H9 (cell line): ENCODE data around the gene RTP3. TPM values are rescaled to one million over a fixed set of nuclear protein-coding genes. Genes with fewer than 3 reads are reported as not detected.

Experiments used
- DNase-seq: peaks from one replicate; pipeline ENCODE4 v3.0.0-alpha.2; 2017
- H2AFZ ChIP-seq: one replicate; pipeline ENCODE4 v1.6.1; 2013; ENCODE audit warnings: mild to moderate bottlenecking, low read length, control low read depth, moderate library complexity
- H2AK5ac ChIP-seq: 2 replicates; pipeline ENCODE4 v1.6.1; 2013; ENCODE audit warnings: low read length, control low read depth, mixed read lengths; ENCODE audit not compliant: insufficient read length
- H2BK120ac ChIP-seq: one replicate; pipeline ENCODE4 v1.6.1; 2013; ENCODE audit warnings: low read depth, mild to moderate bottlenecking, low read length, control low read depth, inconsistent platforms; ENCODE audit not compliant: poor library complexity, severe bottlenecking
- H2BK12ac ChIP-seq: 2 replicates; pipeline ENCODE4 v1.6.1; 2013; ENCODE audit warnings: low read length, control low read depth, mixed read lengths, low read depth; ENCODE audit not compliant: insufficient read length
- H2BK15ac ChIP-seq: 2 replicates; pipeline ENCODE4 v1.6.1; 2013; ENCODE audit warnings: low read depth, low read length, control low read depth
- H2BK20ac ChIP-seq: one replicate; pipeline ENCODE4 v1.6.1; 2013; ENCODE audit warnings: low read depth, mild to moderate bottlenecking, low read length, control low read depth, inconsistent platforms; ENCODE audit not compliant: poor library complexity, severe bottlenecking
- H2BK5ac ChIP-seq: 2 replicates; pipeline ENCODE4 v1.6.1; 2013; ENCODE audit warnings: low read length, control low read depth, mixed read lengths; ENCODE audit not compliant: insufficient read length
- H3K14ac ChIP-seq: 2 replicates; pipeline ENCODE4 v1.6.1; 2013; ENCODE audit warnings: low read length, control low read depth; ENCODE audit not compliant: insufficient read depth
- H3K18ac ChIP-seq: 2 replicates; pipeline ENCODE4 v1.6.1; 2013; ENCODE audit warnings: low read depth, mild to moderate bottlenecking, mixed read lengths, low read length, control low read depth; ENCODE audit not compliant: insufficient read length
- H3K23ac ChIP-seq: 2 replicates; pipeline ENCODE4 v1.6.1; 2013; ENCODE audit warnings: low read length, control low read depth, mixed read lengths, low read depth; ENCODE audit not compliant: insufficient read length
- H3K23me2 ChIP-seq: 2 replicates; pipeline ENCODE4 v1.6.1; 2013; ENCODE audit warnings: low read depth, mild to moderate bottlenecking, mixed read lengths, low read length, control low read depth; ENCODE audit not compliant: insufficient read length, poor library complexity, severe bottlenecking
- H3K27ac ChIP-seq: 2 replicates; pipeline ENCODE4 v1.5.1; 2013; ENCODE audit warnings: low read length, control low read depth, mixed read lengths, low read depth; ENCODE audit not compliant: insufficient read length
- H3K27me3 ChIP-seq: 2 replicates; pipeline ENCODE4 v1.6.1; 2013; ENCODE audit warnings: low read length, control low read depth, inconsistent platforms; ENCODE audit not compliant: insufficient read depth
- H3K4ac ChIP-seq: 2 replicates; pipeline ENCODE4 v1.6.1; 2013; ENCODE audit warnings: low read depth, mild to moderate bottlenecking, control low read depth, inconsistent platforms, low read length, moderate library complexity
- H3K4me1 ChIP-seq: 2 replicates; pipeline ENCODE4 v1.6.1; 2013; ENCODE audit warnings: low read length, control low read depth, inconsistent platforms; ENCODE audit not compliant: insufficient read depth
- H3K4me2 ChIP-seq: 2 replicates; pipeline ENCODE4 v1.6.1; 2013; ENCODE audit warnings: low read length, control low read depth, mixed read lengths; ENCODE audit not compliant: insufficient read length, insufficient read depth
- H3K56ac ChIP-seq: 2 replicates; pipeline ENCODE4 v1.6.1; 2013; ENCODE audit warnings: low read depth, mild to moderate bottlenecking, mixed read lengths, low read length, control low read depth; ENCODE audit not compliant: insufficient read length
- H3K79me1 ChIP-seq: 2 replicates; pipeline ENCODE4 v1.6.1; 2013; ENCODE audit warnings: low read depth, mild to moderate bottlenecking, moderate library complexity, low read length, control low read depth, inconsistent platforms; ENCODE audit not compliant: insufficient read depth, poor library complexity, severe bottlenecking
- H3K79me2 ChIP-seq: 2 replicates; pipeline ENCODE4 v1.6.1; 2013; ENCODE audit warnings: low read length, control low read depth, inconsistent platforms; ENCODE audit not compliant: insufficient read depth
- H3K9ac ChIP-seq: 2 replicates; pipeline ENCODE4 v1.6.1; 2013; ENCODE audit warnings: low read length, control low read depth, mixed read lengths; ENCODE audit not compliant: insufficient read length; ENCODE audit errors: extremely low read depth
- H3K9me3 ChIP-seq: one replicate; pipeline ENCODE4 v1.6.1; 2013; ENCODE audit warnings: low read depth, low read length, inconsistent platforms; ENCODE audit not compliant: control insufficient read depth
- H3T11ph ChIP-seq: one replicate; pipeline ENCODE4 v1.6.1; 2013; ENCODE audit warnings: mild to moderate bottlenecking, low read length, control low read depth, inconsistent platforms
- H4K20me1 ChIP-seq: one replicate; pipeline ENCODE4 v1.6.1; 2013; ENCODE audit not compliant: control insufficient read depth, insufficient read length, insufficient read depth
- H4K5ac ChIP-seq: 2 replicates; pipeline ENCODE4 v1.6.1; 2013; ENCODE audit warnings: low read depth, mild to moderate bottlenecking, mixed read lengths, low read length, control low read depth; ENCODE audit not compliant: insufficient read length
- H4K8ac ChIP-seq: replicated peaks from 2 replicates; pipeline ENCODE4 v1.6.1; 2013; ENCODE audit warnings: low read length, control low read depth, mixed read lengths, low read depth; ENCODE audit not compliant: insufficient read length
- H4K91ac ChIP-seq: 2 replicates; pipeline ENCODE4 v1.6.1; 2013; ENCODE audit warnings: low read depth, mild to moderate bottlenecking, moderate library complexity, mixed read lengths, low read length, control low read depth; ENCODE audit not compliant: insufficient read length
- H3K27ac Mint-ChIP-seq, 3 experiments: 2 replicates in 2 of 3; 3 replicates in 1 of 3; pipeline ENCODE4 v1.8.0; 2020 to 2021; ENCODE audit warnings: mixed read lengths in 3 of 3, mild to moderate bottlenecking in 1 of 3, moderate library complexity in 1 of 3
- H3K27me3 Mint-ChIP-seq: 2 replicates; pipeline ENCODE4 v1.8.0; 2021; ENCODE audit warnings: low read depth, mild to moderate bottlenecking, moderate library complexity, mixed read lengths
- H3K36me3 Mint-ChIP-seq, 3 experiments: 2 replicates in 2 of 3; 3 replicates in 1 of 3; pipeline ENCODE4 v1.8.0; 2020 to 2021; ENCODE audit warnings: low read depth in 3 of 3, mixed read lengths in 3 of 3; ENCODE audit not compliant: insufficient read depth in 1 of 3
- H3K4me1 Mint-ChIP-seq, 2 experiments: 2 replicates each; pipeline ENCODE4 v1.8.0; 2020; ENCODE audit warnings: mixed read lengths in 2 of 2
- H3K4me3 Mint-ChIP-seq, 2 experiments: 2 replicates in 1 of 2; 3 replicates in 1 of 2; pipeline ENCODE4 v1.8.0; 2020 to 2021; ENCODE audit warnings: mild to moderate bottlenecking in 2 of 2, mixed read lengths in 2 of 2, moderate library complexity in 1 of 2
- H3K9me3 Mint-ChIP-seq, 2 experiments: 2 replicates in 1 of 2; 3 replicates in 1 of 2; pipeline ENCODE4 v1.8.0; 2020; ENCODE audit warnings: mild to moderate bottlenecking in 2 of 2, mixed read lengths in 2 of 2, moderate library complexity in 1 of 2
- WGBS: extraction: QIAGEN DNeasy Blood & Tissue Kit; methylation state at CpG from one replicate; pipeline ENCODE4 v1.1.7; 2013; ENCODE audit warnings: missing lambda C conversion rate, low lambda C conversion rate, mixed read lengths; ENCODE audit not compliant: insufficient read length; ENCODE audit errors: extremely low coverage; 5-methylcytosine and 5-hydroxymethylcytosine counted together
- total RNA-seq: library from RNA; stranded (reverse); gene quantifications from 2 replicates; pipeline ENCODE4 v1.2.1, GENCODE V29; 2021
- TF ChIP-seq, protein P1 (sequence below): fragments of 200-600 bp; sonication (generic); conservative IDR thresholded peaks from 3 replicates; pipeline ENCODE4 v1.8.0; 2021; ENCODE audit warnings: antibody characterized with exemption, mild to moderate bottlenecking

Gene RTP3
- total RNA-seq, 1 experiment from 2014 or later, result not detected

DNA sequence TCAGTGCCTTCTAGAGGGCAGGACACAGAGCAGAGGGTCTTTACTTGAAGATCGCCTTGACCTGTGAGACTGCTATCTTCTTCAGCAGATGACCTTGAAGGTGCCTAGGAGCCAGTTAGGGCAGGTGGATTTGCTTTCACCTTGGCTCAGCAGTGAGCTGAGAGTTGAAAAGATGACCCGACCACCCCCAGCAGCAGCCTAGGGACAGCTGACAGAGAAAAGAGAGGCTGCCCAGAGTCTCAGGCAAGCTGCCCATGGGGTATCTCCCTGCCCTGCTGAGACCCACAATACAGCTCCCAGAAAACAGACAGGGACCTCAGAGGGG, 32.6 kb upstream of the RTP3 start:
- WGBS, result no CpG with 5 or more reads among the region's 2 CpGs

More for the DNA sequence above, 32.6 kb upstream of the RTP3 start:
- no peak overlapping the region for H3K4ac ChIP-seq
- H3K56ac ChIP-seq, result no peak overlapping the region
- H4K5ac ChIP-seq, result no peak overlapping the region
- no peak overlapping the region for H3K18ac ChIP-seq
- H2BK5ac ChIP-seq, result no peak overlapping the region
- H2BK15ac ChIP-seq, result no peak overlapping the region
- Mint-ChIP-seq H3K4me1 (peaks cover 0 to 4% of the 10 kb centered on the region in 2 experiments; a peak in 2 of 4 replicates), H3K36me3 (no peaks in the 10 kb centered on the region), H3K27ac (peak overlapping the region in 1 of 3 experiments; percentile 40; a peak in 1 of 7 replicates), H3K4me3 (no peak overlapping the region), H3K9me3 (peaks cover 0 to 8% of the 10 kb centered on the region in 2 experiments; a peak in 1 of 5 replicates), H3K27me3 (peaks cover 14% of the 10 kb centered on the region)
- H2AK5ac ChIP-seq, result no peak overlapping the region
- TF ChIP-seq, protein P1, sequence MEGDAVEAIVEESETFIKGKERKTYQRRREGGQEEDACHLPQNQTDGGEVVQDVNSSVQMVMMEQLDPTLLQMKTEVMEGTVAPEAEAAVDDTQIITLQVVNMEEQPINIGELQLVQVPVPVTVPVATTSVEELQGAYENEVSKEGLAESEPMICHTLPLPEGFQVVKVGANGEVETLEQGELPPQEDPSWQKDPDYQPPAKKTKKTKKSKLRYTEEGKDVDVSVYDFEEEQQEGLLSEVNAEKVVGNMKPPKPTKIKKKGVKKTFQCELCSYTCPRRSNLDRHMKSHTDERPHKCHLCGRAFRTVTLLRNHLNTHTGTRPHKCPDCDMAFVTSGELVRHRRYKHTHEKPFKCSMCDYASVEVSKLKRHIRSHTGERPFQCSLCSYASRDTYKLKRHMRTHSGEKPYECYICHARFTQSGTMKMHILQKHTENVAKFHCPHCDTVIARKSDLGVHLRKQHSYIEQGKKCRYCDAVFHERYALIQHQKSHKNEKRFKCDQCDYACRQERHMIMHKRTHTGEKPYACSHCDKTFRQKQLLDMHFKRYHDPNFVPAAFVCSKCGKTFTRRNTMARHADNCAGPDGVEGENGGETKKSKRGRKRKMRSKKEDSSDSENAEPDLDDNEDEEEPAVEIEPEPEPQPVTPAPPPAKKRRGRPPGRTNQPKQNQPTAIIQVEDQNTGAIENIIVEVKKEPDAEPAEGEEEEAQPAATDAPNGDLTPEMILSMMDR, result no peak
- no peaks in the 10 kb centered on the region; the same call in 1 of the 2 replicates for H3K27me3 ChIP-seq
- no peaks in the 10 kb centered on the region for H4K20me1 ChIP-seq
- no peaks in the 10 kb centered on the region for H3K9me3 ChIP-seq
- no peak overlapping the region for H3K23ac ChIP-seq
- no peaks in the 10 kb centered on the region for H3K79me2 ChIP-seq
- no peaks in the 10 kb centered on the region for H3K4me1 ChIP-seq
- H2BK20ac ChIP-seq, result no peak overlapping the region
- H3K27ac ChIP-seq, result no peak overlapping the region
- no peak overlapping the region for H2AFZ ChIP-seq
- H3K14ac ChIP-seq, result no peak overlapping the region
- no peaks in the 10 kb centered on the region for H3K79me1 ChIP-seq
- H4K8ac ChIP-seq, result no peak overlapping the region
- no peak for DNase-seq
- no peak overlapping the region for H4K91ac ChIP-seq
- H3K23me2 ChIP-seq, result no peaks in the 10 kb centered on the region
- no peak overlapping the region for H3K4me2 ChIP-seq
- H3T11ph ChIP-seq, result no peak overlapping the region
- no peak overlapping the region for H2BK12ac ChIP-seq
- no peak overlapping the region for H2BK120ac ChIP-seq
- H3K9ac ChIP-seq, result no peak overlapping the region
